Endothelial cell of umbilical vein (primary cell): ENCODE results near the gene TRIM56.

Experiments used
- EZH2 ChIP-seq: IDR thresholded peaks from 2 replicates; pipeline ENCODE4 v1.6.1; 2012; ENCODE audit warnings: borderline replicate concordance, low read depth, mild to moderate bottlenecking, moderate library complexity, low read length, inconsistent platforms; ENCODE audit not compliant: severe bottlenecking
- POLR2AphosphoS5 ChIP-seq: IDR thresholded peaks from 2 replicates; pipeline ENCODE4 v1.6.1; 2012; ENCODE audit warnings: low read depth, mild to moderate bottlenecking, control low read depth, low read length, moderate library complexity; ENCODE audit not compliant: insufficient read depth
- TF ChIP-seq, protein P1 (sequence below), 2 donors: IDR thresholded peaks; 1 replicate in 1 of 2; 2 replicates in 1 of 2; pipeline ENCODE4 v1.5.1; 2011; ENCODE audit warnings: low read length in 2 of 2, mild to moderate bottlenecking in 2 of 2, moderate library complexity in 2 of 2, control low read depth in 1 of 2, inconsistent platforms in 1 of 2, low read depth in 1 of 2; ENCODE audit not compliant: insufficient read depth in 1 of 2; ENCODE audit errors: extremely low read depth in 1 of 2
- TF ChIP-seq, protein P2 (sequence below): IDR thresholded peaks from 2 replicates; pipeline ENCODE4 v1.6.1; 2011; ENCODE audit not compliant: insufficient read depth, insufficient read length

DNA sequence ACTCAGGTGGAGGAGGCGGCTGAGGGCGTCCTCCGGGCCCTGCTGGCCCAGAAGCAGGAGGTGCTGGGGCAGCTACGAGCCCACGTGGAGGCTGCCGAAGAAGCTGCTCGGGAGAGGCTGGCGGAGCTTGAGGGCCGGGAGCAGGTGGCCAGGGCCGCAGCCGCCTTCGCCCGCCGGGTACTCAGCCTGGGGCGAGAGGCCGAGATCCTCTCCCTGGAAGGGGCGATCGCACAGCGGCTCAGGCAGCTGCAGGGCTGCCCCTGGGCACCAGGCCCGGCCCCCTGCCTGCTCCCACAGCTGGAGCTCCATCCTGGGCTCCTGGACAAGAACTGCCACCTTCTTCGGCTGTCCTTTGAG is 2.8 kb downstream of the TRIM56 start:
- no peak for TF ChIP-seq EZH2
- TF ChIP-seq, protein P1, sequence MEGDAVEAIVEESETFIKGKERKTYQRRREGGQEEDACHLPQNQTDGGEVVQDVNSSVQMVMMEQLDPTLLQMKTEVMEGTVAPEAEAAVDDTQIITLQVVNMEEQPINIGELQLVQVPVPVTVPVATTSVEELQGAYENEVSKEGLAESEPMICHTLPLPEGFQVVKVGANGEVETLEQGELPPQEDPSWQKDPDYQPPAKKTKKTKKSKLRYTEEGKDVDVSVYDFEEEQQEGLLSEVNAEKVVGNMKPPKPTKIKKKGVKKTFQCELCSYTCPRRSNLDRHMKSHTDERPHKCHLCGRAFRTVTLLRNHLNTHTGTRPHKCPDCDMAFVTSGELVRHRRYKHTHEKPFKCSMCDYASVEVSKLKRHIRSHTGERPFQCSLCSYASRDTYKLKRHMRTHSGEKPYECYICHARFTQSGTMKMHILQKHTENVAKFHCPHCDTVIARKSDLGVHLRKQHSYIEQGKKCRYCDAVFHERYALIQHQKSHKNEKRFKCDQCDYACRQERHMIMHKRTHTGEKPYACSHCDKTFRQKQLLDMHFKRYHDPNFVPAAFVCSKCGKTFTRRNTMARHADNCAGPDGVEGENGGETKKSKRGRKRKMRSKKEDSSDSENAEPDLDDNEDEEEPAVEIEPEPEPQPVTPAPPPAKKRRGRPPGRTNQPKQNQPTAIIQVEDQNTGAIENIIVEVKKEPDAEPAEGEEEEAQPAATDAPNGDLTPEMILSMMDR (IDR thresholded peaks at IDR 0.05; ENCODE audit: extremely low read depth in 1 of 2, insufficient read depth in 1 of 2, low read depth in 1 of 2, low read length in 2 of 2), result no peak
- TF ChIP-seq, protein P2, sequence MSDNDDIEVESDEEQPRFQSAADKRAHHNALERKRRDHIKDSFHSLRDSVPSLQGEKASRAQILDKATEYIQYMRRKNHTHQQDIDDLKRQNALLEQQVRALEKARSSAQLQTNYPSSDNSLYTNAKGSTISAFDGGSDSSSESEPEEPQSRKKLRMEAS, result no peak
- no peak for TF ChIP-seq POLR2AphosphoS5
